Hepatocyte (in vitro differentiated cells): ENCODE measurements around the gene SCN7A.

Source experiments
- EZH2 ChIP-seq: fragments of 200-600 bp; sonication (generic); IDR thresholded peaks from 2 replicates; pipeline ENCODE4 v1.6.1; 2016; ENCODE audit warnings: antibody characterized with exemption, mild to moderate bottlenecking, borderline replicate concordance
- TF ChIP-seq, protein P1 (sequence below): fragments of 200-600 bp; sonication (generic); IDR thresholded peaks from 2 replicates; pipeline ENCODE4 v1.5.1; 2016; ENCODE audit warnings: antibody characterized with exemption, mild to moderate bottlenecking; ENCODE audit not compliant: poor library complexity

DNA sequence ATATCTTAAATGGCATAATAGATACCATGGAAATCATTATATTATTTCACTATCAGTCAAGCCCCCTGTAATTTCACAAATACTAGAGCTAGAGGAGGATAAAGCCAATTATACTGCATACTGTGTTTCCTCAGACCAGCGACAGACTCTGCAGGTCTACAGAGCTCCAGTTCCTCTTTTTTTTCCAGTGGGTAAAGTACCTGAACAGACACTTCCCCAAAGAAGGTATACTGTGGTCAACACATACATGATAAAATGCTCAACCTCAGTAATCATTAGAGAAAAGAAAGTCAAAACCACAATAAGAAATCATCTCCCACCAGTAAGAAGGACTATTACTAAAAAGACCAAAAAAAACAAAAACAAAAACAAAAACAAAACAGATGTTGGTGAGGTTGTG lies 44.6 kb downstream of the SCN7A start:
- TF ChIP-seq, protein P1, sequence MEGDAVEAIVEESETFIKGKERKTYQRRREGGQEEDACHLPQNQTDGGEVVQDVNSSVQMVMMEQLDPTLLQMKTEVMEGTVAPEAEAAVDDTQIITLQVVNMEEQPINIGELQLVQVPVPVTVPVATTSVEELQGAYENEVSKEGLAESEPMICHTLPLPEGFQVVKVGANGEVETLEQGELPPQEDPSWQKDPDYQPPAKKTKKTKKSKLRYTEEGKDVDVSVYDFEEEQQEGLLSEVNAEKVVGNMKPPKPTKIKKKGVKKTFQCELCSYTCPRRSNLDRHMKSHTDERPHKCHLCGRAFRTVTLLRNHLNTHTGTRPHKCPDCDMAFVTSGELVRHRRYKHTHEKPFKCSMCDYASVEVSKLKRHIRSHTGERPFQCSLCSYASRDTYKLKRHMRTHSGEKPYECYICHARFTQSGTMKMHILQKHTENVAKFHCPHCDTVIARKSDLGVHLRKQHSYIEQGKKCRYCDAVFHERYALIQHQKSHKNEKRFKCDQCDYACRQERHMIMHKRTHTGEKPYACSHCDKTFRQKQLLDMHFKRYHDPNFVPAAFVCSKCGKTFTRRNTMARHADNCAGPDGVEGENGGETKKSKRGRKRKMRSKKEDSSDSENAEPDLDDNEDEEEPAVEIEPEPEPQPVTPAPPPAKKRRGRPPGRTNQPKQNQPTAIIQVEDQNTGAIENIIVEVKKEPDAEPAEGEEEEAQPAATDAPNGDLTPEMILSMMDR = no peak
- TF ChIP-seq EZH2 = no peak
